HG02840 (cell line): ENCODE results near the gene AGO1.
"Not testable (repeated sequence)": the region's sequence is repeated elsewhere in the genome, so short reads cannot be mapped to it uniquely, and the experiment has no call there.

Experiments
- ATAC-seq: cut with Tn5 transposase; IDR thresholded peaks from one replicate; pipeline ENCODE4 v1.9.1; 2021; ENCODE audit warnings: mild to moderate bottlenecking, moderate library complexity, moderate number of reproducible peaks; ENCODE audit not compliant: unreplicated experiment, low FRiP score

AGO1 gene

GRCh38 chr1:35964277-35964676, 81.3 kb downstream of the AGO1 start:
- ATAC-seq = not testable (repeated sequence)

GRCh38 chr1:35968396-35968795, 85.4 kb downstream of the AGO1 start:
- no peak for ATAC-seq

- ATAC-seq = no peak
Measured at GRCh38 chr1:35971601-35972000, 88.6 kb downstream of the AGO1 start.

GRCh38 chr1:35972631-35973030, 89.6 kb downstream of the AGO1 start:
- not testable (repeated sequence) for ATAC-seq

- ATAC-seq = no peak
Measured at GRCh38 chr1:35980090-35980489, 97.1 kb downstream of the AGO1 start.
